Cardiac muscle cell (in vitro differentiated cells and primary cell): ENCODE measurements around the gene RMDN2. TPM values are rescaled to one million over a fixed set of nuclear protein-coding genes. Genes with fewer than 3 reads are reported as not detected.

Source experiments
- DNase-seq, 2 donors: peaks; one replicate each; pipeline versions ENCODE4 v3.0.0 to v3.0.0-alpha.2; 2010 to 2017; ENCODE audit warnings: low read depth in 1 of 2, low spot score in 1 of 2
- H3K27ac ChIP-seq: fragments of 200-600 bp; sonication (generic); 2 replicates; pipeline ENCODE4 v1.5.1; 2016
- H3K27me3 ChIP-seq: fragments of 200-600 bp; sonication (generic); 2 replicates; pipeline ENCODE4 v1.6.0; 2016; ENCODE audit warnings: control low read depth
- H3K36me3 ChIP-seq: fragments of 200-600 bp; sonication (generic); 2 replicates; pipeline ENCODE4 v1.5.1; 2016; ENCODE audit warnings: control low read depth
- H3K4me1 ChIP-seq: fragments of 200-600 bp; sonication (generic); 2 replicates; pipeline ENCODE4 v1.8.1; 2017; ENCODE audit warnings: low read depth, mild to moderate bottlenecking, mixed run types
- H3K4me3 ChIP-seq: fragments of 200-600 bp; sonication (generic); 2 replicates; pipeline ENCODE4 v1.5.1; 2016; ENCODE audit warnings: mild to moderate bottlenecking
- H3K9me3 ChIP-seq: fragments of 200-600 bp; sonication (generic); 2 replicates; pipeline ENCODE4 v1.5.1; 2017; ENCODE audit warnings: low read depth, mild to moderate bottlenecking, control low read depth
- CTCF ChIP-seq: IDR thresholded peaks from 2 replicates; pipeline ENCODE4 v1.5.1; 2012; ENCODE audit warnings: low read depth, mild to moderate bottlenecking, low read length
- polyA plus RNA-seq: library from polyadenylated mRNA; unstranded; fragments of >200 nt; fragmentation: Nextera tagmentation; extraction: Ambion mirVana; gene quantifications from 2 replicates; pipeline ENCODE4 v1.2.1, GENCODE V29; 2016
- total RNA-seq: library from RNA; depleted of rRNA; stranded (reverse); fragments of >200 nt; gene quantifications from 2 replicates; pipeline ENCODE4 v1.2.3, GENCODE V29; 2016

RMDN2 gene
- total and polyA plus RNA-seq, 2 experiments from 2014 or later, result 2.3 to 4.2 TPM

DNA sequence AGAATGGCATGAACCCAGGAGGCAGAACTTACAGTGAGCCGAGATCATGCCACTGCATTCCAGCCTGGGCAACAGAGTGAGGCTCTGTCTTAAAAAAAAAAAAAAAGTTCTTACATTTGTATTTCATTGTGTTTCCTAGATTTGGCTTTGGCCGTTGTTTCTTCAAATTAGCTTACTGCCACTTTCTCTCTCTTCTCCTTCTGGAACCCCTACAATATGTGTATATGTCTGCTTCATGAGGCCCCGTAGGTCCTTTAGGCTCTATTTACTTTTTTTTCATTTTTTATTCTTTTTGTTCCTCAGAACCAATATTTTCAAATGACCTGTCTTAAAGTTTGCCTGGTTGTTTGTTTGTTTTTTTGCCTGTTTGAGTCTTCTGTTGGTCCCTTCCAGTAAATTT lies 41.2 kb downstream of the RMDN2 start:
- H3K4me3 ChIP-seq, result no peak overlapping the region
- TF ChIP-seq CTCF, result no peak
- no peaks in the 10 kb centered on the region for H3K4me1 ChIP-seq
- H3K27me3 ChIP-seq, result no peaks in the 10 kb centered on the region
- H3K36me3 ChIP-seq, result no peaks in the 10 kb centered on the region
- H3K27ac ChIP-seq, result no peak overlapping the region
- no peaks in the 10 kb centered on the region for H3K9me3 ChIP-seq
- DNase-seq, result no peak

- no peaks in the 10 kb centered on the region for H3K27me3 ChIP-seq
- DNase-seq, result no peak
- no peak overlapping the region for H3K27ac ChIP-seq
- H3K36me3 ChIP-seq, result no peaks in the 10 kb centered on the region
- TF ChIP-seq CTCF, result no peak
- H3K9me3 ChIP-seq, result no peaks in the 10 kb centered on the region
- no peaks in the 10 kb centered on the region for H3K4me1 ChIP-seq
- H3K4me3 ChIP-seq, result no peak overlapping the region
These were observed 44.6 kb downstream of the RMDN2 start for GRCh38 chr2:37969731-37970130.

GRCh38 chr2:37971971-37972370 lies 46.9 kb downstream of the RMDN2 start:
- H3K9me3 ChIP-seq, result no peaks in the 10 kb centered on the region
- H3K27me3 ChIP-seq, result no peaks in the 10 kb centered on the region
- H3K36me3 ChIP-seq, result no peaks in the 10 kb centered on the region
- DNase-seq, result no peak
- no peak overlapping the region for H3K27ac ChIP-seq
- H3K4me3 ChIP-seq, result no peak overlapping the region
- H3K4me1 ChIP-seq, result no peaks in the 10 kb centered on the region
- TF ChIP-seq CTCF, result no peak

GRCh38 chr2:37973615-37974353 lies 48.7 kb downstream of the RMDN2 start:
- no peak for TF ChIP-seq CTCF
- DNase-seq, result no peak
- Histone ChIP-seq H3K9me3 (no peaks in the 10 kb centered on the region), H3K4me3 (no peak overlapping the region), H3K36me3 (no peaks in the 10 kb centered on the region), H3K4me1 (no peaks in the 10 kb centered on the region), H3K27ac (no peak overlapping the region), H3K27me3 (no peaks in the 10 kb centered on the region)

GRCh38 chr2:37975808-37976207 lies 50.7 kb downstream of the RMDN2 start:
- peaks cover 3% of the 10 kb centered on the region for H3K4me1 ChIP-seq
- no peak overlapping the region for H3K27ac ChIP-seq
- H3K36me3 ChIP-seq, result no peaks in the 10 kb centered on the region
- no peak for TF ChIP-seq CTCF
- no peaks in the 10 kb centered on the region for H3K27me3 ChIP-seq
- no peak overlapping the region for H3K4me3 ChIP-seq
- DNase-seq, result no peak
- H3K9me3 ChIP-seq, result no peaks in the 10 kb centered on the region
